Prostate gland (tissue), 2 donors: ENCODE data around the gene RORB.

Experiments
- CTCF ChIP-seq, 4 experiments: fragments of 200-600 bp in 2 of 4; fragments of 450-650 bp in 2 of 4; sonication (generic) in 2 of 4; IDR thresholded peaks; 1 replicate in 3 of 4; 2 replicates in 1 of 4; pipeline ENCODE4 v1.5.1; 2016 to 2019; ENCODE audit warnings: antibody characterized with exemption in 4 of 4, mild to moderate bottlenecking in 2 of 4, moderate library complexity in 2 of 4
- POLR2A ChIP-seq: fragments of 450-650 bp; IDR thresholded peaks from one replicate; pipeline ENCODE4 v1.6.1; 2016; ENCODE audit warnings: antibody characterized with exemption, mild to moderate bottlenecking
- POLR2AphosphoS5 ChIP-seq: sonication (generic); formaldehyde crosslinking; IDR thresholded peaks from one replicate; pipeline ENCODE4 v1.6.1; 2017; ENCODE audit warnings: antibody characterized with exemption

DNA sequence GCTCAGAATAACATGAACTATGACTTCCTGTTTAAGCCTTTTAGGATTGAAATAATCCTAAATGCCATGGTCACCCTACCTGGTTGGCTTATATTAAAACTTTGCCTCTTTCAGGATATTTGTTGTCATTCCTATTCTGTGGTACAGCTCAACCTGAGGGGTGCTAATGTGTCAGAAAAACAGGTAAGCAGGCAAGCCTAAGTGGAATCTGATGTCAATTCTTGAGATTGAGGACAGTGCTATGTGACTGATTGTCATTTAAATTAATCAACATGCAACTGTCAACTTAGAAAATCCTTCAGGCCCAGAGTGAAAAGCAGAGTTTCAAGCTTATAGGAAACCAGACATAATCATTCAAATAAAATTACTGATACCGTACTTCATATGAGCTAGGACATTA, 2.6 kb upstream of the RORB start:
- TF ChIP-seq POLR2AphosphoS5, result no peak
- TF ChIP-seq CTCF (IDR thresholded peaks at IDR 0.05), result no peak
- no peak for TF ChIP-seq POLR2A
